HCEC 1CT (cell line): ENCODE results near the gene SEPTIN1.
"Not testable (repeated sequence)": the region's sequence is repeated elsewhere in the genome, so short reads cannot be mapped to it uniquely, and the experiment has no call there.

Source experiments
- DNase-seq: peaks from one replicate; pipeline ENCODE4 v3.0.0-alpha.2; 2017

Gene SEPTIN1

DNA sequence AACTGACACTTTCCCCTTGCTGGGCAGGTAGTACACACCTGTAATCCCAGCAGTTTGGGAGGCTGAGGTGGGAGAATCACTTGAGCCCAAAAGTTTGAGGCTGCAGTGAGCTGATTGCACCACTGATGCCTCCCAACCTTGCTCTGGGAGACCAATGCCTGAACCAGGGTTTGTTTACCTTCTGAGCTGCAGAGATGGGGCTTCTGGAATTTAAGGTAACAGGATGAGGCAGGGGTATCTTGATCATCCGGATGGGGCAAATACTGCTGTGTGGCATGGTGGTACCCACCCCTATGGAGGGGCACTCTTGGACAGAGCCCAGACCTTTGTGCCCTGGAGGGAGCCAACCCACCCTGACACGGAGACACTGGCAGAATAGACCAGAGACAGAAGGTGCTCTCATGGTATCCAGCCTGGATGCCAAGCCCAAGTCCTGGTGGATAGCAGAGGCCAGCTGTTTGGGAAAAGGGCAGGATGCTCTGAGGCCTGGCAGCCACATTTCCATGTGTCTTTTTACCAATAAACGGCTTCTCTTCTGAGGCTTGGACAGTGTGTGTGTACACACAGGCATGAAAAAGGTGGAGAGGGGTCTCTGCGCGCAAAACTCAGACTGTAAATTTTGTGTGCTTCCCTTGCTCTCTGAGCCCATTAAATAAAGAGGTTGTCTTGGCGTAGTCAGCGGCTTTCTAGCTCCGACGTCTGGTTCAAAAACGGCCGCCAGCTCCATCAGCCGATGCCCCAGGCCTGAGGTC is 17.2 kb upstream of the SEPTIN1 start:
- no peak for DNase-seq

- DNase-seq = no peak
These were observed 16.5 kb upstream of the SEPTIN1 start for GRCh38 chr16:30398661-30399434.

- DNase-seq = no peak
These were observed 15.7 kb upstream of the SEPTIN1 start for GRCh38 chr16:30397776-30398660.

- DNase-seq = no peak
These were observed 14.7 kb upstream of the SEPTIN1 start for GRCh38 chr16:30397056-30397455.

DNA sequence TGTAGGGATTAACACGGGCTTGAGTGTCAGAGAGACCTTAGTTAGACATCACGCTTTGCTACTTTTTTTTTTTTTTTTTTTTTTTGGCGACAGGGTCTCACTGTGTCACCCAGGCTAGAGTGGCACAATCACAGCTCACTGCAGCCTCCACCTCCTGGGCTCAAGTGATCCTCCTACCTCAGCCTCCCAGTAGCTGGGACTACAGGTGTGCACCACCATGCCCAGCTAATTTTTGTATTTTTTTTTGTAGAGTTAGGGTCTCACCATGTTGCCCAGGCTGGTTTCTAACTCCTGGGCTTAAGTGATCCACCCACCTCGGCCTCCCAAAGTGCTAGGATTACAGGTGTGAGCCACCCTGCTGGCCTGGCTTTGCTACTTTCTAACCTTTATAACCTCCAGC is 14.3 kb upstream of the SEPTIN1 start:
- not testable (repeated sequence) for DNase-seq

- DNase-seq = no peak
These were observed 13.7 kb upstream of the SEPTIN1 start for GRCh38 chr16:30395992-30396585.

DNA sequence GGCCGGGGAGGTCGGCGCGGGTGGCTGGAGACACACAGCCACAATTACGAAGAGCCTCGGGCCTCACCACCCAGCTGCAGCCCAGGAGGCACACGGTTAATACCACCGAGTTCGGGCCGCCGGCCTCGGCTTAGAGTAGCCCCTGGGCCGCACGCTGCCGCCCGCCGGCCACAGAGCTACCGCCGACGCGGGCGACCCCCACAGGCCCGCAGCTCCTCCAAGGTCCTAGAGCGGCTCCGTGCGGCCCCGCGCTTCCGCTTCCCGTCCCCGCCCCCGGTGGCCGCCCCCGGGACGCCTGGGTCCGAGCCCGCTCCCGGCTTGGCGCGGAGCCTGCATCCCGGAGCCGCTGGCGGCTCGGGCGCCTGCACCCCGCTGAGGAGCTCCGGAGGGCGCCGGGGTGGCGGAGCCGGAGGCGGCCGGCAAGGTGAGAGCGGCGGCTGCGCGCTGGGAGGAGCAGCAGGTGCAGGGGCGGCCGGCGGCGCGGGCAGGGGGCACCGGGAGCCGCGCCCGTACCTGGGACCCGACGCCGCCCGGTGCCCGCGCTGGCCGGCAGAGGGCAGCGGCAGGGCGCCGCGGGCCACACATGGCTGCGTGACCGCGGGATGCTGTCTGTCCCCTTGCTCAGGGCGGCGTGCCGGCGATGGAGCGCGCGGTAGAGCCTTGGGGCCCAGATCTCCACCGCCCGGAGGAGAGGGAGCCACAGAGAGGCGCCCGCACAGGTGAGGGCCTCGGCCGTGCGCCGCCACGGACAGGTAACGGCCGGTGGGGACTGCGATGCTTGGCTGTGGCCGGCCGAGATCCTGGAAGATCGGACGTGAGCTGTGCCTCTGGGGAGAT is 13.0 kb upstream of the SEPTIN1 start, which contains the start of gene ZNF48:
TSS of gene ZNF48 (plus strand) at position 266 of the 837 bp plus-strand sequence. CDS start at position 641, 375 bp downstream.
- peak; percentile 84 for DNase-seq

DNA sequence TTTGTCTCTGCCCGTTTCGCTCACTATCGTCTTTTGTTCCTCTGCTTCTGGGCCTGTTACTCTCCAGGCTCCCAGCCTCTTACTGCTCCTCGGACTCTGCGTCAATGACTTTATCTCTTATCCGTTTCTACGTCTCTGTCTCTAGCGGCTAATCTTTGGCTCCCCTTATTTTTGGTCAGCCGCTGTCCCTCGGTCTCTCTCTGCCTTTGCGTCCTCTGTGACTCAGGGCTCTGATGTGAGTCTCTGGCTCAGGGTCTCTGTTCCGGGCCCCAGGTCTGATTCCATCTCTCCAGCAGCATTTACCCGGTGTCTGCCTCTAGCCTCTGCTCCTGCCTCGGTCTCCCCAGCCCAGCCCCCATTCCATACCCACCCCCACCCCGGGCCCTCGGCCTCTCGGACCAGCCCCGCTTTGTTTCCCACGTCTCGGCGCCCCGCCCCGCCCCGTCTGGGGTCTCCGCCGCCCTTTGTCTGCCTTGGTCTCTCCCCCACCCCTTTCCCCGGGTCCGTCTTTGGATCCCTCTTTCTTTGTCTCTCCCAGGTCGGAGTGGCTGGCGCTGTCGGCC is 12.3 kb upstream of the SEPTIN1 start:
- no peak for DNase-seq

- no peak for DNase-seq
These were observed 1.2 kb upstream of the SEPTIN1 start for GRCh38 chr16:30383521-30383920.

DNA sequence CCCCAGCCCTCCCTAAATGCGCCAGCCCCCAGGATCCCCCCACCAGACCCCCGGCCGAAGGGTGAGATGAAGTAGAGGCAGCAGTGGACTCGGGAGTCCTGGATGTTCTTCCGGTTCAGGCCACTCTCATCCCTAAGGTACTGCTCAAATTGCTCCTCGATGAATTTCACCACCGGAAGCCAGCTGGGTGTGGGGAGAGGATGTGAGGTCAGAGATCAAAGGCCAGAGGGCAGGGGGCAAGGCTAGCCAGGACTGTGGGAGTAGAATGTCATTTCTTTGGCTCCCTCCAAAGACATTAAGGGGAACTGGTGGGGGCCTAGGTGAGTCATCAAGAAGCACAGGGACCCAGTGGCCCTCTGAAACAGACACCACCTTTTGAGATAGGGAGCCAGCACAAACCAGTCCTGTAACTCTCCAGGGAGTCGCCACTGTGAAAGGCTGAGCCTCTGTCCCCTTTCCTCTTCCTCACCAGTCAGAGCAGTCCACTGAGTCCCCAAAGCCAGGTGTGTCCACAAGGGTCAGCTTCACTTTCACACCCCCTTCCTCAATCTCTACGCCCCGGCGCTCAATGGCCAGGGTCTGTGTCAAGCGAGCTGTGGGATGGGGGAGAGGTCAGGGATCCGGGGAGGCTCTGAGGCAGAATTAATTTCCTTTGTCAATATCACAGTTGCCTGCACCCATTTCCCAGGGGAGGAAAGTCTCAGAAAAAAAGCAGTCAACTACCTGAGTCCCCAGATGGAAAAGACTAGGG is 895 bp downstream of the SEPTIN1 start:
- no peak for DNase-seq

GRCh38 chr16:30380803-30381208 is 1.6 kb downstream of the SEPTIN1 start:
- DNase-seq = no peak

- no peak for DNase-seq
These were observed 2.1 kb downstream of the SEPTIN1 start for GRCh38 chr16:30380072-30380802.

- DNase-seq = no peak
These were observed 3.1 kb downstream of the SEPTIN1 start for GRCh38 chr16:30379158-30379783.

- DNase-seq = peak; percentile 96
These were observed 3.9 kb downstream of the SEPTIN1 start for GRCh38 chr16:30378236-30379157.

- DNase-seq = peak; percentile 84
These were observed 4.5 kb downstream of the SEPTIN1 start for GRCh38 chr16:30377812-30378235.

GRCh38 chr16:30377050-30377811 is 5.1 kb downstream of the SEPTIN1 start:
- no peak for DNase-seq

GRCh38 chr16:30376461-30376902 is 5.9 kb downstream of the SEPTIN1 start:
- DNase-seq = no peak
